WTC11 (cell line): ENCODE results near the gene LHFPL2. TPM values are rescaled to one million over a fixed set of nuclear protein-coding genes. Genes with fewer than 3 reads are reported as not detected.

ENCODE experiments used
- ATAC-seq: fragments of 200-7000 bp; cut with Tn5 transposase; 2 replicates; pipeline ENCODE4 v1.10.0; 2021; ENCODE audit warnings: mild to moderate bottlenecking, moderate library complexity
- CTCF ChIA-PET: fragments of 300-600 bp; sonication (Branson Sonifier 250); formaldehyde crosslinking; loops from one replicate; lab custom pipeline; 2021; ENCODE audit warnings: antibody characterized with exemption; lab: Charles Lee
- POLR2A ChIA-PET: fragments of 350-600 bp; sonication (Branson Sonifier 250); formaldehyde crosslinking; loops from one replicate; lab custom pipeline; 2021; ENCODE audit warnings: antibody characterized with exemption; lab: Charles Lee
- DNase-seq: peaks from one replicate; pipeline ENCODE4 v3.0.0; 2021; ENCODE audit warnings: low spot score
- H3K27ac Mint-ChIP-seq: 2 replicates; pipeline ENCODE4 v1.8.0; 2021; ENCODE audit warnings: mixed read lengths
- H3K27me3 Mint-ChIP-seq: 2 replicates; pipeline ENCODE4 v1.8.0; 2021; ENCODE audit warnings: low read depth, mild to moderate bottlenecking, moderate library complexity, mixed read lengths
- H3K36me3 Mint-ChIP-seq: 2 replicates; pipeline ENCODE4 v1.8.0; 2021; ENCODE audit warnings: mixed read lengths
- H3K4me1 Mint-ChIP-seq: 2 replicates; pipeline ENCODE4 v1.8.0; 2022; ENCODE audit warnings: mixed read lengths
- H3K4me3 Mint-ChIP-seq: 2 replicates; pipeline ENCODE4 v1.8.0; 2021; ENCODE audit warnings: mild to moderate bottlenecking, moderate library complexity, mixed read lengths
- H3K9me3 Mint-ChIP-seq: 2 replicates; pipeline ENCODE4 v1.8.0; 2021; ENCODE audit warnings: mixed read lengths
- CREB1 ChIP-seq: sonication (generic); formaldehyde crosslinking; IDR thresholded peaks from 2 replicates; pipeline ENCODE4 v1.8.0; 2023; ENCODE audit warnings: mild to moderate bottlenecking, missing genetic modification reagents
- CREM ChIP-seq: sonication (generic); formaldehyde crosslinking; IDR thresholded peaks from 2 replicates; pipeline ENCODE4 v1.8.1; 2022; ENCODE audit warnings: mild to moderate bottlenecking, missing genetic modification reagents, moderate library complexity
- E2F1 ChIP-seq: sonication (generic); formaldehyde crosslinking; IDR thresholded peaks from 2 replicates; pipeline ENCODE4 v1.8.0; 2022; ENCODE audit warnings: mild to moderate bottlenecking, missing genetic modification reagents
- E2F4 ChIP-seq: sonication (generic); formaldehyde crosslinking; IDR thresholded peaks from 2 replicates; pipeline ENCODE4 v1.8.1; 2022; ENCODE audit warnings: low read depth, mild to moderate bottlenecking, moderate library complexity, missing genetic modification reagents, borderline replicate concordance
- E2F5 ChIP-seq: sonication (generic); formaldehyde crosslinking; IDR thresholded peaks from 2 replicates; pipeline ENCODE4 v1.8.1; 2022; ENCODE audit warnings: mild to moderate bottlenecking, moderate library complexity, missing genetic modification reagents
- ESRRA ChIP-seq: sonication (generic); formaldehyde crosslinking; IDR thresholded peaks from 2 replicates; pipeline ENCODE4 v1.8.1; 2022; ENCODE audit warnings: mild to moderate bottlenecking, missing genetic modification reagents, borderline replicate concordance
- FOXP1 ChIP-seq: sonication (generic); formaldehyde crosslinking; IDR thresholded peaks from 2 replicates; pipeline ENCODE4 v1.8.0; 2022; ENCODE audit warnings: missing genetic modification reagents, mild to moderate bottlenecking, moderate library complexity, borderline replicate concordance
- GRHL2 ChIP-seq: fragments of 250-450 bp; sonication (Bioruptor Pico); IDR thresholded peaks from 2 replicates; pipeline ENCODE4 v1.8.0; 2022; ENCODE audit warnings: mild to moderate bottlenecking, moderate library complexity; ENCODE audit not compliant: insufficient replicate concordance, severe bottlenecking
- JAZF1 ChIP-seq: fragments of 250-450 bp; sonication (Bioruptor Pico); IDR thresholded peaks from 2 replicates; pipeline ENCODE4 v1.9.0; 2021; ENCODE audit warnings: moderate library complexity, mild to moderate bottlenecking, inconsistent platforms
- MAX ChIP-seq: sonication (generic); formaldehyde crosslinking; IDR thresholded peaks from 2 replicates; pipeline ENCODE4 v1.8.0; 2022; ENCODE audit warnings: mild to moderate bottlenecking, missing genetic modification reagents
- NFATC4 ChIP-seq: fragments of 250-450 bp; sonication (Bioruptor Pico); IDR thresholded peaks from 2 replicates; pipeline ENCODE4 v1.9.0; 2021; ENCODE audit warnings: mild to moderate bottlenecking
- SMAD3 ChIP-seq: sonication (generic); formaldehyde crosslinking; IDR thresholded peaks from 2 replicates; pipeline ENCODE4 v1.8.0; 2022; ENCODE audit warnings: missing genetic modification reagents, mild to moderate bottlenecking, borderline replicate concordance
- SP1 ChIP-seq: sonication (generic); formaldehyde crosslinking; conservative IDR thresholded peaks from 2 replicates; pipeline ENCODE4 v1.8.1; 2022; ENCODE audit warnings: missing genetic modification reagents
- ZBTB21 ChIP-seq: sonication (generic); formaldehyde crosslinking; IDR thresholded peaks from 2 replicates; pipeline ENCODE4 v1.8.1; 2023; ENCODE audit warnings: mild to moderate bottlenecking, missing genetic modification reagents, borderline replicate concordance
- ZNF232 ChIP-seq: sonication (generic); formaldehyde crosslinking; IDR thresholded peaks from 2 replicates; pipeline ENCODE4 v1.8.0; 2022; ENCODE audit warnings: mild to moderate bottlenecking, missing genetic modification reagents
- ZNF317 ChIP-seq: sonication (generic); formaldehyde crosslinking; IDR thresholded peaks from 2 replicates; pipeline ENCODE4 v1.8.1; 2023; ENCODE audit warnings: low read depth, mild to moderate bottlenecking, moderate library complexity, missing genetic modification reagents, borderline replicate concordance
- total RNA-seq: library from RNA; stranded (reverse); gene quantifications from 3 replicates; pipeline ENCODE4 v1.2.3, GENCODE V29; 2021
- TF ChIP-seq, protein P1 (sequence below): sonication (generic); formaldehyde crosslinking; IDR thresholded peaks from 2 replicates; pipeline ENCODE4 v1.8.0; 2023; ENCODE audit warnings: missing genetic modification reagents
- TF ChIP-seq, protein P2 (sequence below): sonication (generic); formaldehyde crosslinking; IDR thresholded peaks from 2 replicates; pipeline ENCODE4 v1.8.1; 2023; ENCODE audit warnings: mild to moderate bottlenecking, missing genetic modification reagents
- TF ChIP-seq, protein P3 (sequence below): fragments of 250-450 bp; sonication (Bioruptor Pico); conservative IDR thresholded peaks from 2 replicates; pipeline ENCODE4 v1.9.0; 2021; ENCODE audit warnings: mild to moderate bottlenecking
- TF ChIP-seq, protein P4 (sequence below): sonication (generic); formaldehyde crosslinking; conservative IDR thresholded peaks from 2 replicates; pipeline ENCODE4 v1.8.1; 2023; ENCODE audit warnings: mild to moderate bottlenecking, low read depth, missing genetic modification reagents, moderate library complexity

LHFPL2 gene
- total RNA-seq, 1 experiment from 2014 or later: 40.6 TPM

GRCh38 chr5:78475370-78475769, 173.2 kb downstream of the LHFPL2 start:
- POLR2A ChIA-PET: no interaction called here
- Mint-ChIP-seq H3K36me3 (no peaks in the 10 kb centered on the region), H3K27ac (no peak overlapping the region), H3K9me3 (no peaks in the 10 kb centered on the region), H3K27me3 (no peaks in the 10 kb centered on the region), H3K4me3 (no peak overlapping the region), H3K4me1 (no peaks in the 10 kb centered on the region)
- no peak for DNase-seq
- ATAC-seq: no peak
- no peak for TF ChIP-seq MAX (CRISPR knock-in tag)
- no peak for TF ChIP-seq ZBTB21 (CRISPR knock-in tag)
- no peak for TF ChIP-seq FOXP1 (CRISPR knock-in tag)
- no peak for TF ChIP-seq ZNF232 (CRISPR knock-in tag)
- TF ChIP-seq ESRRA (CRISPR knock-in tag): no peak
- no peak for TF ChIP-seq JAZF1
- TF ChIP-seq, protein P1, sequence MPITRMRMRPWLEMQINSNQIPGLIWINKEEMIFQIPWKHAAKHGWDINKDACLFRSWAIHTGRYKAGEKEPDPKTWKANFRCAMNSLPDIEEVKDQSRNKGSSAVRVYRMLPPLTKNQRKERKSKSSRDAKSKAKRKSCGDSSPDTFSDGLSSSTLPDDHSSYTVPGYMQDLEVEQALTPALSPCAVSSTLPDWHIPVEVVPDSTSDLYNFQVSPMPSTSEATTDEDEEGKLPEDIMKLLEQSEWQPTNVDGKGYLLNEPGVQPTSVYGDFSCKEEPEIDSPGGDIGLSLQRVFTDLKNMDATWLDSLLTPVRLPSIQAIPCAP (CRISPR knock-in tag): no peak
- TF ChIP-seq SMAD3: no peak
- CTCF ChIA-PET: no interaction called here

GRCh38 chr5:78473751-78474150, 174.8 kb downstream of the LHFPL2 start:
- Mint-ChIP-seq H3K4me1 (no peaks in the 10 kb centered on the region), H3K4me3 (no peak overlapping the region), H3K27me3 (no peaks in the 10 kb centered on the region), H3K36me3 (no peaks in the 10 kb centered on the region), H3K27ac (no peak overlapping the region), H3K9me3 (no peaks in the 10 kb centered on the region)
- DNase-seq (no peak), ATAC-seq (no peak)
- ChIA-PET CTCF (interaction anchor here (0.7 to 1.5 kb wide), 2 partner anchors 60 to 426 kb away, joined by 3 to 4 read pairs; no protein-coding TSS in a partner anchor), POLR2A (no interaction called here)
- TF ChIP-seq ZNF317 (CRISPR knock-in tag) (no peak), E2F5 (CRISPR knock-in tag) (no peak), ZNF232 (CRISPR knock-in tag) (no peak), SP1 (CRISPR knock-in tag) (no peak), CREM (CRISPR knock-in tag) (no peak)

GRCh38 chr5:78472469-78473106, 176.0 kb downstream of the LHFPL2 start:
- Mint-ChIP-seq H3K36me3 (no peaks in the 10 kb centered on the region), H3K4me3 (no peak overlapping the region), H3K27me3 (no peaks in the 10 kb centered on the region), H3K9me3 (no peaks in the 10 kb centered on the region), H3K4me1 (no peaks in the 10 kb centered on the region), H3K27ac (no peak overlapping the region)
- CTCF ChIA-PET: interaction anchor here (1.5 kb wide), 1 partner anchor 427 kb away, joined by 3 read pairs; no protein-coding TSS in a partner anchor
- DNase-seq (no peak), ATAC-seq (no peak)
- POLR2A ChIA-PET: no interaction called here
- TF ChIP-seq CREB1 (CRISPR knock-in tag): no peak
- no peak for TF ChIP-seq NFATC4 (CRISPR knock-in tag)
- no peak for TF ChIP-seq E2F1 (CRISPR knock-in tag)
- TF ChIP-seq, protein P2, sequence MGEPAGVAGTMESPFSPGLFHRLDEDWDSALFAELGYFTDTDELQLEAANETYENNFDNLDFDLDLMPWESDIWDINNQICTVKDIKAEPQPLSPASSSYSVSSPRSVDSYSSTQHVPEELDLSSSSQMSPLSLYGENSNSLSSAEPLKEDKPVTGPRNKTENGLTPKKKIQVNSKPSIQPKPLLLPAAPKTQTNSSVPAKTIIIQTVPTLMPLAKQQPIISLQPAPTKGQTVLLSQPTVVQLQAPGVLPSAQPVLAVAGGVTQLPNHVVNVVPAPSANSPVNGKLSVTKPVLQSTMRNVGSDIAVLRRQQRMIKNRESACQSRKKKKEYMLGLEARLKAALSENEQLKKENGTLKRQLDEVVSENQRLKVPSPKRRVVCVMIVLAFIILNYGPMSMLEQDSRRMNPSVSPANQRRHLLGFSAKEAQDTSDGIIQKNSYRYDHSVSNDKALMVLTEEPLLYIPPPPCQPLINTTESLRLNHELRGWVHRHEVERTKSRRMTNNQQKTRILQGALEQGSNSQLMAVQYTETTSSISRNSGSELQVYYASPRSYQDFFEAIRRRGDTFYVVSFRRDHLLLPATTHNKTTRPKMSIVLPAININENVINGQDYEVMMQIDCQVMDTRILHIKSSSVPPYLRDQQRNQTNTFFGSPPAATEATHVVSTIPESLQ (CRISPR knock-in tag): no peak
- TF ChIP-seq GRHL2 (CRISPR knock-in tag): no peak
- TF ChIP-seq, protein P3, sequence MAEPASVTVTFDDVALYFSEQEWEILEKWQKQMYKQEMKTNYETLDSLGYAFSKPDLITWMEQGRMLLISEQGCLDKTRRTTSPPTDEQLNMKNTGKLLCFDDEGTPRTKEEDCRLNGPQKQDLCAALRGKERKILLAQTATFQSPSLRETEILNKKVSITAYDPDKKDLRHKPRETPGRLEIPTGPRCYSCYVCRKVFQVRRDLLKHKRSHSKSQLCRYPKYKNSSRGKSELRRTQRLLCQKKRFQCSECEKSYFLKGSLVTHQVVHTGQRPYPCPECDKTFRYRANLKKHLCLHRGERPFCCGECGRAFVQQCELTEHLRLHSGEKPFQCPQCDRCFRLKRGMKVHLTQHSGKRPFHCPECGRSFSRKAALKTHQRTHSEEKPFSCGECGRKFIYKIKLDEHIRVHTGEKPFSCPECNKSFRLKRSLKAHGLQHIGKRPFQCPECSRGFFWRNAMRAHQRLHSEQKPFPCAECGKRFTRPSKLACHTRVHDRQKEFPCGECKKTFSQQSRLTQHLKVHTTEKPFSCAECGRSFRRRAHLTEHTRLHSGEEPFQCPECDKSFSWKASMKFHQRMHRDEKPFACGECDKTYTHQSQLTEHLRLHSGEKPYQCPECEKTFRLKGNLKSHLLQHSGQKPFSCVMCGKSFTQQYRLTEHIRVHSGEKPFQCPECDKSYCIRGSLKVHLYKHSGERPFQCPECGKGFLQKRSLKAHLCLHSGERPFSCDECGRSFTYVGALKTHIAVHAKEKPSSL (CRISPR knock-in tag): no peak
- TF ChIP-seq, protein P4, sequence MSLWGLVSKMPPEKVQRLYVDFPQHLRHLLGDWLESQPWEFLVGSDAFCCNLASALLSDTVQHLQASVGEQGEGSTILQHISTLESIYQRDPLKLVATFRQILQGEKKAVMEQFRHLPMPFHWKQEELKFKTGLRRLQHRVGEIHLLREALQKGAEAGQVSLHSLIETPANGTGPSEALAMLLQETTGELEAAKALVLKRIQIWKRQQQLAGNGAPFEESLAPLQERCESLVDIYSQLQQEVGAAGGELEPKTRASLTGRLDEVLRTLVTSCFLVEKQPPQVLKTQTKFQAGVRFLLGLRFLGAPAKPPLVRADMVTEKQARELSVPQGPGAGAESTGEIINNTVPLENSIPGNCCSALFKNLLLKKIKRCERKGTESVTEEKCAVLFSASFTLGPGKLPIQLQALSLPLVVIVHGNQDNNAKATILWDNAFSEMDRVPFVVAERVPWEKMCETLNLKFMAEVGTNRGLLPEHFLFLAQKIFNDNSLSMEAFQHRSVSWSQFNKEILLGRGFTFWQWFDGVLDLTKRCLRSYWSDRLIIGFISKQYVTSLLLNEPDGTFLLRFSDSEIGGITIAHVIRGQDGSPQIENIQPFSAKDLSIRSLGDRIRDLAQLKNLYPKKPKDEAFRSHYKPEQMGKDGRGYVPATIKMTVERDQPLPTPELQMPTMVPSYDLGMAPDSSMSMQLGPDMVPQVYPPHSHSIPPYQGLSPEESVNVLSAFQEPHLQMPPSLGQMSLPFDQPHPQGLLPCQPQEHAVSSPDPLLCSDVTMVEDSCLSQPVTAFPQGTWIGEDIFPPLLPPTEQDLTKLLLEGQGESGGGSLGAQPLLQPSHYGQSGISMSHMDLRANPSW: no peak
- TF ChIP-seq SMAD3: no peak
- no peak for TF ChIP-seq E2F4 (CRISPR knock-in tag)
- no peak for TF ChIP-seq SP1 (CRISPR knock-in tag)
